ENCODE results near the gene ADIRF.
"Not testable (repeated sequence)": the region's sequence is repeated elsewhere in the genome, so short reads cannot be mapped to it uniquely, and the experiment has no call there.

The ADIRF gene

GRCh38 chr10:86961481-86962091 lies 6.7 kb upstream of the ADIRF start:
- no peak for DNase-seq

GRCh38 chr10:86962136-86962980 lies 5.9 kb upstream of the ADIRF start:
- DNase-seq, result no peak

- no peak for DNase-seq
Observed at GRCh38 chr10:86962981-86963310, 5.3 kb upstream of the ADIRF start.

GRCh38 chr10:86963341-86963919 lies 4.9 kb upstream of the ADIRF start:
- DNase-seq, result no peak

GRCh38 chr10:86964061-86964846 lies 4.0 kb upstream of the ADIRF start:
- no peak for DNase-seq

- DNase-seq, result no peak
Observed at GRCh38 chr10:86964847-86965190, 3.5 kb upstream of the ADIRF start.

GRCh38 chr10:86965986-86966654 lies 2.2 kb upstream of the ADIRF start:
- no peak for DNase-seq

GRCh38 chr10:86967481-86967941 lies 771 bp upstream of the ADIRF start:
- no peak for DNase-seq

- no peak for DNase-seq
Observed at GRCh38 chr10:86968994-86969355, 693 bp downstream of the ADIRF start.

GRCh38 chr10:86969421-86970041 lies 1.2 kb downstream of the ADIRF start:
- no peak for DNase-seq

GRCh38 chr10:86970162-86970981 lies 2.1 kb downstream of the ADIRF start:
- DNase-seq, result no peak

- DNase-seq, result no peak
Observed at GRCh38 chr10:86970982-86971231, 2.6 kb downstream of the ADIRF start.

GRCh38 chr10:86971232-86971991 lies 3.1 kb downstream of the ADIRF start:
- no peak for DNase-seq

GRCh38 chr10:86972613-86973380 lies 4.5 kb downstream of the ADIRF start:
- no peak for DNase-seq

- DNase-seq, result no peak
Observed at GRCh38 chr10:86974484-86974883, 6.2 kb downstream of the ADIRF start.

GRCh38 chr10:86976362-86977056 lies 8.2 kb downstream of the ADIRF start:
- DNase-seq, result no peak

GRCh38 chr10:86978457-86978856 lies 10.2 kb downstream of the ADIRF start:
- DNase-seq, result not testable (repeated sequence)

GRCh38 chr10:86979296-86979818 lies 11.1 kb downstream of the ADIRF start:
- no peak for DNase-seq

GRCh38 chr10:86979977-86980448 lies 11.7 kb downstream of the ADIRF start:
- DNase-seq, result no peak

Measured in NCI-H2081 treated with DMSO at 0.1 percent for 48 hours (cell line).